NK-92 (cell line): ENCODE results near the gene MR1.
A peak's percentile ranks its signal among the peaks of the same experiment; 100 is the strongest.

Source experiments
- DNase-seq: peaks from one replicate; lab custom pipeline; 2025; ENCODE audit not compliant: unreplicated experiment; lab: John Stamatoyannopoulos, UW

Gene MR1

GRCh38 chr1:181062836-181063428 is 29.1 kb downstream of the MR1 start:
- DNase-seq: no peak

- no peak for DNase-seq
These were observed 30.3 kb downstream of the MR1 start for GRCh38 chr1:181064011-181064623.

- no peak for DNase-seq
These were observed 30.9 kb downstream of the MR1 start for GRCh38 chr1:181064702-181065101.

- DNase-seq: no peak
These were observed 39.9 kb downstream of the MR1 start for GRCh38 chr1:181073638-181074037.

GRCh38 chr1:181075766-181076350 is 42.1 kb downstream of the MR1 start:
- DNase-seq: no peak

- no peak for DNase-seq
These were observed 43.1 kb downstream of the MR1 start for GRCh38 chr1:181076852-181077251.

GRCh38 chr1:181077576-181078242 is 43.9 kb downstream of the MR1 start:
- DNase-seq: no peak

GRCh38 chr1:181079382-181079781 is 45.6 kb downstream of the MR1 start:
- DNase-seq: no peak

- no peak for DNase-seq
These were observed 46.1 kb downstream of the MR1 start for GRCh38 chr1:181079920-181080319.

- no peak for DNase-seq
These were observed 46.8 kb downstream of the MR1 start for GRCh38 chr1:181080556-181080955.

GRCh38 chr1:181081395-181081794 is 47.6 kb downstream of the MR1 start:
- no peak for DNase-seq

- no peak for DNase-seq
These were observed 50.2 kb downstream of the MR1 start for GRCh38 chr1:181083842-181084605.

GRCh38 chr1:181084606-181084969 is 50.8 kb downstream of the MR1 start:
- DNase-seq: no peak

GRCh38 chr1:181086091-181086490 is 52.3 kb downstream of the MR1 start:
- DNase-seq: no peak

GRCh38 chr1:181086926-181087325 is 53.1 kb downstream of the MR1 start:
- DNase-seq: no peak

- DNase-seq: no peak
These were observed 53.7 kb downstream of the MR1 start for GRCh38 chr1:181087400-181087901.

GRCh38 chr1:181088079-181089016 is 54.6 kb downstream of the MR1 start, which contains the start of gene IER5:
Gene IER5, plus strand, starts transcription at chr1:181088700. Its CDS starts 203 bp downstream, at chr1:181088903.
- DNase-seq: peak; percentile 49

GRCh38 chr1:181089017-181089675 is 55.4 kb downstream of the MR1 start:
- no peak for DNase-seq

- DNase-seq: peak; percentile 21
These were observed 56.1 kb downstream of the MR1 start for GRCh38 chr1:181089676-181090544.
